Fibroblast of peridontal ligament (primary cell): ENCODE measurements around the gene TTC36.
A peak's percentile ranks its signal among the peaks of the same experiment; 100 is the strongest.
"Not testable (repeated sequence)": the region's sequence is repeated elsewhere in the genome, so short reads cannot be mapped to it uniquely, and the experiment has no call there.

Source experiments
- DNase-seq: peaks from one replicate; pipeline ENCODE4 v3.0.0-alpha.2; 2010; ENCODE audit errors: extremely low read depth

The TTC36 gene, protein sequence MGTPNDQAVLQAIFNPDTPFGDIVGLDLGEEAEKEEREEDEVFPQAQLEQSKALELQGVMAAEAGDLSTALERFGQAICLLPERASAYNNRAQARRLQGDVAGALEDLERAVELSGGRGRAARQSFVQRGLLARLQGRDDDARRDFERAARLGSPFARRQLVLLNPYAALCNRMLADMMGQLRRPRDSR

DNA sequence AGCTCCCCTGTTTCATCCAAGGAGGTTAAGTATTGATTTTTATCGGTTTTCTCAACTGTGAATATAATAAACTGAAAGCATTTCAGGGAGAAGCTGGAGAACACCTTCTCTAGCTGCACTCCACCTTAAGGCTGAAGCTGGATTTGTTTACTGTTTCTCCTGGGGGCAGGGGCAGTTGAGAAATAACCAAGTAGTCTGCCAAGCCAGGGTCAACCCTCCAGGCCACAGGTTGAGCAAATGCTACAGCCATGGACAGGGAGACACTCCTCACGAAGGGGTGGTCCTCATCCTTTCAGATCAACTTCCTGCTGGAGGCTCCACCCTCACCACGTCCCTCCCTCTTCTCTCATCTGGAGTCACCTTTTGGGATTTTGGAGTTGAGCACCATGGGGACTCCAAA is at the start of gene TTC36:
TSS of gene TTC36 (plus strand) at position 366 of the 400 bp plus-strand sequence. CDS start at position 387, 21 bp downstream.
- no peak for DNase-seq

- not testable (repeated sequence) for DNase-seq
Observed at GRCh38 chr11:118481238-118481637, 46.0 kb upstream of the TTC36 start.

- no peak for DNase-seq
Observed at GRCh38 chr11:118484405-118484804, 42.9 kb upstream of the TTC36 start.

GRCh38 chr11:118485273-118485672 is 42.0 kb upstream of the TTC36 start:
- no peak for DNase-seq

- peak; percentile 88 for DNase-seq
Observed at GRCh38 chr11:118488480-118489109, 38.7 kb upstream of the TTC36 start.

GRCh38 chr11:118491041-118491440 is 36.2 kb upstream of the TTC36 start:
- DNase-seq: no peak

- DNase-seq: peak; percentile 57
Observed at GRCh38 chr11:118497831-118498230, 29.4 kb upstream of the TTC36 start.

GRCh38 chr11:118503216-118503615 is 24.1 kb upstream of the TTC36 start:
- no peak for DNase-seq

- DNase-seq: no peak
Observed at GRCh38 chr11:118511601-118512000, 15.7 kb upstream of the TTC36 start.

DNA sequence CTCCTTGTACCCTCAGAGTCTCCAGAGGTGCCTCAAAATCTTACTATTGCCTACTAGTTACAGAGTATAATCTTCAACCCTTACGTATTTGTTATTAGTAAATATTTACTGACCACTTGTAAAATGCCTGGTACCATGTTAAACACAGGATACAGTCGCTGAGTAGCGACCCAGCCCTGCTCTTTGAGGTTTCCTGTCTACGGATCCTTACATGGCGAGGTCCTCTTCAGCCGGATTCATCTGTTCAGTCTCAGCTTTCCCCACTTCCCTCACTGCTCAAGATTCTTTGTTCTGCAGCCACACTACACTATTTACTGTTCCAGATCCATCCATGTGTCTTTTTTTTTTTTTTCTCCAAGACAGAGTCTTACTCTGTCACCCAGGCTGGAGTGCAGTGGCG is 13.2 kb upstream of the TTC36 start:
- DNase-seq: no peak

GRCh38 chr11:118519549-118519948 is 7.7 kb upstream of the TTC36 start:
- DNase-seq: no peak

GRCh38 chr11:118521892-118522311 is 5.4 kb upstream of the TTC36 start:
- DNase-seq: no peak

DNA sequence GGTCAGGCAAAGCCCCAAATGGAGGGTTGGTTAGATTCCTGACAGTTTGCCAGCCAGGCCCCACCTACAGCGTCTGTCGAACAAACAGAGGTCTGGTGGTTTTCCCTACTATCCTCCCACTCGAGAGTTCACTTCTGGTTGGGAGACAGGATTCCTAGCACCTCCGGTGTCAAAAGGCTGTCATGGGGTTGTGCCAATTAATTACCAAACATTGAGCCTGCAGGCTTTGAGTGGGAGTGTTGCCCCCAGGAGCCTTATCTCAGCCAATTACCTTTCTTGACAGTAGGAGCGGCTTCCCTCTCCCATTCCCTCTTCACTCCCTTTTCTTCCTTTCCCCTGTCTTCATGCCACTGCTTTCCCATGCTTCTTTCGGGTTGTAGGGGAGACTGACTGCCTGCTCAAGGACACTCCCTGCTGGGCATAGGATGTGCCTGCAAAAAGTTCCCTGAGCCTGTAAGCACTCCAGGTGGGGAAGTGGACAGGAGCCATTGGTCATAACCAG is 4.7 kb upstream of the TTC36 start:
- peak; percentile 12 for DNase-seq

GRCh38 chr11:118524356-118524755 is 2.9 kb upstream of the TTC36 start:
- DNase-seq: no peak

DNA sequence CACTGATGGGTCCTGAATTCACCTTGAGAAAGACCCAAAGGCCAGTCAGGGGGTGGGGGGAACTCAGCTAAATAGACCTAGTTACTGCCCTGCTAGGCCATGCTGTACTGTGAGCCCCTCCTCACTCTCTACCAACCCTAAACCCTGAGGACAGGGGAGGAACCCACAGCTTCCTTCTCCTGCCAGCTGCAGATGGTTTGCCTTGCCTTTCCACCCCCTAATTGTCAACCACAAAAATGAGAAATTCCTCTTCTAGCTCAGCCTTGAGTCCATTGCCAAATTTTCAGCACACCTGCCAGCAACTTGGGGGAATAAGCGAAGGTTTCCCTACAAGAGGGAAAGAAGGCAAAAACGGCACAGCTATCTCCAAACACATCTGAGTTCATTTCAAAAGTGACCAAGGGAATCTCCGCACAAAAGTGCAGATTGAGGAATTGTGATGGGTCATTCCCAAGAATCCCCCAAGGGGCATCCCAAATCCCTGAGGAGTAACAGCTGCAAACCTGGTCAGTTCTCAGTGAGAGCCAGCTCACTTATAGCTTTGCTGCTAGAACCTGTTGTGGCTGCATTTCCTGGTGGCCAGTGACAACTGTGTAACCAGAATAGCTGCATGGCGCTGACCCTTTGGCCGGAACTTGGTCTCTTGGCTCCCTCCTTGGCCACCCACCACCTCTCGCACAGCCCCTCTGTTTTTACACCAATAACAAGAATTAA is 2.4 kb upstream of the TTC36 start:
- peak; percentile 12 for DNase-seq

- no peak for DNase-seq
Observed at GRCh38 chr11:118526688-118527087, 586 bp upstream of the TTC36 start.

- DNase-seq: no peak
Observed at GRCh38 chr11:118528511-118528910, 1.2 kb downstream of the TTC36 start.

GRCh38 chr11:118529584-118530175 is 2.4 kb downstream of the TTC36 start:
- no peak for DNase-seq

GRCh38 chr11:118530180-118530682 is 3.0 kb downstream of the TTC36 start:
- DNase-seq: no peak

DNA sequence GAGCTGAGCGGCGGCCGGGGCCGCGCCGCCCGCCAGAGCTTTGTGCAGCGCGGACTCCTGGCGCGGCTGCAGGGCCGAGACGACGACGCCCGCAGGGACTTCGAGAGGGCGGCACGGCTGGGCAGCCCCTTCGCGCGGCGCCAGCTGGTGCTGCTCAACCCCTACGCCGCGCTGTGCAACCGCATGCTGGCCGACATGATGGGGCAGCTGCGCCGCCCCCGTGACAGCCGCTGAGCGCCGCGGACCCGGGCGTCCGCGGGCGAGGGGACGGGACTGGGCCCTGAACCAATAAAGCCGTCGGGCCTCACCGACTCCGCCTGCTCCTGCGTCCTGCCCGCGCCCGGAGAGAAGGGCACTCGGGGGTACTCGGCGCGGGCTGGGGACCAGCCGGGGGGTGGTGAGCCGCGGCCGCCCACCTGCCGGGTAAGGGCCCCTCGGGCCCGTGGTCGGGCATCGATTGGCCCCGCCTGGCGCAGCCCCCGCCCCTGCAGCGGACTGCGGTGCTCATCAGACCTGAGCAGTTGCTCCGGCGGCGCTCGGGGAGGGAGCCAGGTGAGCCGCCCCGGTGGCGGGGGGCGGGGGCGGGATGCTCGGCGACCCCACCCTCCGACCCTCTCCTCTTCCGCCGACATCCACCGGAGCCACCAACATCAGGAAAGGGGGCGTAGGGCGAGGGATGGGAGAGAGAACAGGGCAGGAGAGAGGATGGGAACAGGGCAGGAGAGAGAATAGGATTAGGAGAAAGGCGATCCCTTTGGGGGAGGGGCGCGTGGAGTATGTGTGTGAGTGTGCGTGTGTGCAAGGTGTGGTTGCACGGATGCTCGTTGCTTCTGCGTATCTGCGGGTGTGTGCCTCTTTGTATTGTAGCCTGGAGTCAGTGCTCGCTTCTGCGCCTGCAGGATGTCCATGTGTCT is 3.7 kb downstream of the TTC36 start, which contains the start of gene TMEM25:
TSS of gene TMEM25 (plus strand) at position 510 of the 914 bp plus-strand sequence. CDS start 610 bp downstream, outside the sequence.
- DNase-seq: peak; percentile 12

GRCh38 chr11:118531597-118532084 is 4.4 kb downstream of the TTC36 start:
- no peak for DNase-seq
